CD14-positive monocyte (primary cell): Measurements from ENCODE around the gene FOXO3. TPM values are rescaled to one million over a fixed set of nuclear protein-coding genes. Genes with fewer than 3 reads are reported as not detected.

ENCODE experiments used
- DNase-seq, 3 donors: peaks; one replicate each; pipeline ENCODE4 v3.0.0-alpha.2; 2011 to 2022
- H2AFZ ChIP-seq: 2 replicates; pipeline ENCODE4 v1.6.0; 2012; ENCODE audit warnings: mild to moderate bottlenecking, low read depth, low read length, inconsistent platforms; ENCODE audit not compliant: insufficient read depth, poor library complexity, severe bottlenecking
- H3K27ac ChIP-seq, 2 donors: 1 replicate in 1 of 2; 2 replicates in 1 of 2; pipeline ENCODE4 v1.5.1; 2012 to 2013; ENCODE audit warnings: low read length in 2 of 2, control low read depth in 1 of 2, inconsistent platforms in 1 of 2, low read depth in 1 of 2, mild to moderate bottlenecking in 1 of 2
- H3K27me3 ChIP-seq, 2 donors: one replicate each; pipeline versions ENCODE4 v1.6.0 to v1.6.1; 2011 to 2013; ENCODE audit warnings: low read length in 2 of 2; ENCODE audit not compliant: control insufficient read depth in 2 of 2, insufficient read depth in 2 of 2
- H3K36me3 ChIP-seq, 2 donors: replicated peaks in 1 of 2; 1 replicate in 1 of 2; 2 replicates in 1 of 2; pipeline versions ENCODE4 v1.5.1 to v1.6.1; 2012 to 2013; ENCODE audit warnings: low read length in 2 of 2, control low read depth in 1 of 2, inconsistent platforms in 1 of 2, mild to moderate bottlenecking in 1 of 2; ENCODE audit not compliant: insufficient read depth in 2 of 2, control insufficient read depth in 1 of 2
- H3K4me1 ChIP-seq, 2 donors: 1 replicate in 1 of 2; 2 replicates in 1 of 2; pipeline versions ENCODE4 v1.5.1 to v1.6.1; 2012 to 2013; ENCODE audit warnings: low read length in 2 of 2, control low read depth in 1 of 2, inconsistent platforms in 1 of 2, mild to moderate bottlenecking in 1 of 2, moderate library complexity in 1 of 2; ENCODE audit not compliant: insufficient read depth in 2 of 2, control insufficient read depth in 1 of 2
- H3K4me2 ChIP-seq: replicated peaks from 2 replicates; pipeline ENCODE3; 2012; ENCODE audit warnings: low read length, moderate library complexity, mild to moderate bottlenecking; ENCODE audit not compliant: poor library complexity, severe bottlenecking; ENCODE audit errors: extremely low read depth
- H3K4me3 ChIP-seq, 3 experiments: fragments of 200-600 bp in 1 of 3; sonication (generic) in 1 of 3; replicated peaks in 1 of 3; 1 replicate in 2 of 3; 2 replicates in 1 of 3; pipeline ENCODE4 v1.5.1; 2011 to 2013; ENCODE audit warnings: low read length in 3 of 3, mild to moderate bottlenecking in 3 of 3, control low read depth in 2 of 3, low read depth in 2 of 3, inconsistent platforms in 1 of 3, moderate library complexity in 1 of 3
- H3K79me2 ChIP-seq: 2 replicates; pipeline ENCODE4 v1.6.0; 2012; ENCODE audit warnings: mild to moderate bottlenecking, control low read depth, inconsistent platforms, low read length, moderate library complexity; ENCODE audit not compliant: insufficient read depth
- H3K9ac ChIP-seq: 2 replicates; pipeline ENCODE4 v1.6.0; 2017; ENCODE audit warnings: low read length, mild to moderate bottlenecking; ENCODE audit not compliant: insufficient read depth, poor library complexity, severe bottlenecking
- H3K9me3 ChIP-seq, 2 donors: replicated peaks in 1 of 2; 1 replicate in 1 of 2; 2 replicates in 1 of 2; pipeline versions ENCODE4 v1.5.1 to v1.6.1; 2012 to 2013; ENCODE audit warnings: low read length in 2 of 2, control low read depth in 1 of 2; ENCODE audit not compliant: control insufficient read depth in 1 of 2, insufficient read depth in 1 of 2
- H4K20me1 ChIP-seq: 2 replicates; pipeline ENCODE4 v1.6.0; 2012; ENCODE audit warnings: mild to moderate bottlenecking, low read length, control low read depth, moderate library complexity; ENCODE audit not compliant: insufficient read depth
- H3K27ac Mint-ChIP-seq, 7 donors: one replicate each; pipeline ENCODE4 v1.8.0; 2020; ENCODE audit warnings: mild to moderate bottlenecking in 7 of 7, mixed read lengths in 7 of 7, moderate library complexity in 6 of 7, inconsistent platforms in 2 of 7
- H3K27me3 Mint-ChIP-seq, 3 donors: one replicate each; pipeline ENCODE4 v1.8.0; 2021 to 2022; ENCODE audit warnings: low read depth in 3 of 3, mild to moderate bottlenecking in 3 of 3, mixed read lengths in 3 of 3, moderate library complexity in 3 of 3, inconsistent platforms in 1 of 3
- H3K36me3 Mint-ChIP-seq, 2 donors: one replicate each; pipeline ENCODE4 v1.8.0; 2020; ENCODE audit warnings: mixed read lengths in 2 of 2, inconsistent platforms in 1 of 2, mild to moderate bottlenecking in 1 of 2
- H3K4me1 Mint-ChIP-seq: one replicate; pipeline ENCODE4 v1.8.0; 2020; ENCODE audit warnings: mild to moderate bottlenecking, mixed read lengths
- H3K4me3 Mint-ChIP-seq, 2 donors: one replicate each; pipeline ENCODE4 v1.8.0; 2020; ENCODE audit warnings: mild to moderate bottlenecking in 2 of 2, mixed read lengths in 2 of 2, moderate library complexity in 1 of 2
- H3K9me3 Mint-ChIP-seq, 7 donors: one replicate each; pipeline ENCODE4 v1.8.0; 2020 to 2022; ENCODE audit warnings: mixed read lengths in 7 of 7, mild to moderate bottlenecking in 6 of 7, moderate library complexity in 6 of 7, inconsistent platforms in 2 of 7
- CTCF ChIP-seq: fragments of 200-600 bp; IDR thresholded peaks from one replicate; pipeline ENCODE4 v1.8.0; 2022; ENCODE audit warnings: antibody characterized with exemption, mild to moderate bottlenecking
- WGBS: methylation state at CpG from one replicate; pipeline ENCODE4 v1.1.5; 2013; ENCODE audit warnings: missing lambda C conversion rate; ENCODE audit not compliant: insufficient coverage; 5-methylcytosine and 5-hydroxymethylcytosine counted together
- intact Hi-C, 2 donors: fragments of 100-400 bp; cut with micrococcal nuclease; formaldehyde crosslinking; loops; one replicate each; pipeline versions ENCODE4 v1.15.0 to v1.15.1; 2023
- polyA plus RNA-seq, 3 donors: library from polyadenylated mRNA; depleted of rRNA in 1 of 3; unstranded in 2 of 3; stranded (reverse) in 1 of 3; fragments of 300-500 nt in 2 of 3; fragments of >200 nt in 1 of 3; fragmentation: Illumina TruSeq in 2 of 3; gene quantifications; 1 replicate in 2 of 3; 2 replicates in 1 of 3; pipeline ENCODE4 v1.2.3, GENCODE V29; 2012 to 2021

Gene FOXO3
- polyA plus RNA-seq, 3 donors: 15.4 to 23.2 (median 17.5) TPM

GRCh38 chr6:108676555-108676954, 115.8 kb downstream of the FOXO3 start:
- Mint-ChIP-seq H3K4me3 (no peak overlapping the region), H3K27me3 (no peaks in the 10 kb centered on the region), H3K36me3 (peaks cover 24 to 32% of the 10 kb centered on the region in 2 donors), H3K27ac (no peak overlapping the region), H3K4me1 (peaks cover 25% of the 10 kb centered on the region), H3K9me3 (no peaks in the 10 kb centered on the region)
- Histone ChIP-seq H3K27me3 (no peaks in the 10 kb centered on the region), H3K9me3 (no peaks in the 10 kb centered on the region), H3K27ac (no peak overlapping the region), H3K36me3 (peaks cover 4 to 20% of the 10 kb centered on the region in 2 donors), H4K20me1 (peaks cover 89% of the 10 kb centered on the region), H3K4me1 (peaks cover 9 to 13% of the 10 kb centered on the region in 2 donors), H3K9ac (no peak overlapping the region), H3K4me3 (no peak overlapping the region), H3K4me2 (no peak overlapping the region), H3K79me2 (peaks cover 50% of the 10 kb centered on the region), H2AFZ (no peak overlapping the region)
- TF ChIP-seq CTCF: no peak
- no peak for DNase-seq
- intact Hi-C loops: no loop called here
- 92% methylated on average over 2 of the region's 3 CpGs for WGBS

DNA sequence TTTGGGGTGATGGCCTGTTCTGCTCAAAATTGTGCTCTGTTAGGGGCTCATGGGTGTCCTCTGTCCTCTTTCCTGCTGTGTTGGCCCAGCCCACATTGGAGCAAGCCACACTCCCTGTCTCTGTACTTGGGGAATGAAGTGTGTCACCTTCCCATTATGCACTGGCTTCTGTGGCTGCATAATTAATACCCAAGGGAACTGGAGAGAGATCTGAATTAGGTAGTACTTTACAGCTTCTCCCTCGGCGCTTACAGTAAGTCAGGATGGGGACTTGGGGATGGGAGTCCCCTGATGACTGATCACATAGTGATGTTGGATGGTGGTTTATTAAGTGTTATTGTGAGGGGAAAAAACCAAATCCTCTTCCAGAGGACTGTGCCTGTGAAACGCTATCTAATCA, 116.6 kb downstream of the FOXO3 start:
- Histone ChIP-seq H3K79me2 (peaks cover 50% of the 10 kb centered on the region), H3K4me1 (peaks cover 9 to 12% of the 10 kb centered on the region in 2 donors), H3K27me3 (no peaks in the 10 kb centered on the region), H3K36me3 (peaks cover 4 to 28% of the 10 kb centered on the region in 2 donors), H3K9me3 (no peaks in the 10 kb centered on the region), H3K27ac (no peak overlapping the region), H2AFZ (no peak overlapping the region), H4K20me1 (peaks cover 81% of the 10 kb centered on the region), H3K9ac (no peak overlapping the region), H3K4me2 (no peak overlapping the region), H3K4me3 (no peak overlapping the region)
- no peak for TF ChIP-seq CTCF
- intact Hi-C loops: no loop called here
- DNase-seq: no peak
- no peaks in the 10 kb centered on the region for H3K9me3 Mint-ChIP-seq
- H3K4me3 Mint-ChIP-seq: no peak overlapping the region
- no CpG with 5 or more reads among the region's 3 CpGs for WGBS
- peaks cover 32 to 40% of the 10 kb centered on the region in 2 donors for H3K36me3 Mint-ChIP-seq
- H3K27ac Mint-ChIP-seq: peak overlapping the region in 1 of 7 donors; percentile 41
- H3K4me1 Mint-ChIP-seq: peaks cover 20% of the 10 kb centered on the region
- H3K27me3 Mint-ChIP-seq: no peaks in the 10 kb centered on the region
